Aorta (tissue), 5 donors: Measurements from ENCODE around the gene GMDS. TPM values are rescaled to one million over a fixed set of nuclear protein-coding genes. Genes with fewer than 3 reads are reported as not detected.
A peak's percentile ranks its signal among the peaks of the same experiment; 100 is the strongest.

Experiments
- ATAC-seq: fragments of 200-7000 bp; cut with Tn5 transposase; one replicate; pipeline ENCODE4 v1.9.1; 2022; ENCODE audit warnings: moderate library complexity; ENCODE audit not compliant: low FRiP score
- DNase-seq, 2 donors: peaks; one replicate each; pipeline ENCODE4 v3.0.0-alpha.2; 2020
- H3K27ac ChIP-seq, 2 donors: one replicate each; pipeline ENCODE4 v1.5.1; 2013; ENCODE audit warnings: low read length in 2 of 2, mild to moderate bottlenecking in 2 of 2, moderate library complexity in 2 of 2, control low read depth in 1 of 2, inconsistent platforms in 1 of 2, low read depth in 1 of 2
- H3K27me3 ChIP-seq, 2 donors: one replicate each; pipeline ENCODE4 v1.6.1; 2013; ENCODE audit warnings: control low read depth in 1 of 2, low read length in 1 of 2, mild to moderate bottlenecking in 1 of 2, moderate library complexity in 1 of 2; ENCODE audit not compliant: insufficient read depth in 2 of 2, control insufficient read depth in 1 of 2
- H3K36me3 ChIP-seq, 2 donors: one replicate each; pipeline ENCODE4 v1.6.1; 2013; ENCODE audit warnings: control low read depth in 1 of 2, low read length in 1 of 2, mild to moderate bottlenecking in 1 of 2; ENCODE audit not compliant: insufficient read depth in 2 of 2, control insufficient read depth in 1 of 2
- H3K4me1 ChIP-seq, 2 donors: one replicate each; pipeline ENCODE4 v1.6.1; 2013; ENCODE audit warnings: low read length in 2 of 2, control low read depth in 1 of 2, mild to moderate bottlenecking in 1 of 2, moderate library complexity in 1 of 2; ENCODE audit not compliant: insufficient read depth in 2 of 2, control insufficient read depth in 1 of 2
- H3K4me3 ChIP-seq, 2 donors: one replicate each; pipeline ENCODE4 v1.5.1; 2013; ENCODE audit warnings: low read length in 2 of 2, control low read depth in 1 of 2, mild to moderate bottlenecking in 1 of 2
- H3K9me3 ChIP-seq: one replicate; pipeline ENCODE4 v1.6.1; 2013; ENCODE audit warnings: mild to moderate bottlenecking, low read length; ENCODE audit not compliant: control insufficient read depth
- WGBS, 2 donors: extraction: QIAGEN DNeasy Blood & Tissue Kit; methylation state at CpG; one replicate each; pipeline ENCODE4 v1.1.7; 2013; 5-methylcytosine and 5-hydroxymethylcytosine counted together
- intact Hi-C, 2 donors: fragments of 100-400 bp; cut with DNase I; formaldehyde crosslinking; loops; one replicate each; pipeline versions ENCODE4 v1.14.2 to v1.15.0; 2022
- polyA plus RNA-seq, 2 donors: library from polyadenylated mRNA; stranded (reverse); fragments of 200-250 nt; gene quantifications; one replicate each; pipeline ENCODE4 v1.2.3, GENCODE V29; 2013
- total RNA-seq, 2 donors: library from RNA; stranded (reverse); fragmentation: NEBNext Ultra II Directional; extraction: Animal tissue kit (Norgen Biotek cat#: 25700); gene quantifications; one replicate each; pipeline ENCODE4 v1.2.1, GENCODE V29; 2021
- donor health status: healthy with polysubstance abuse.
- donor health status: Bipolar disorder and iron deficiency.
- donor health status: DM: no; HTN: no; CAD: no.
- donor health status: DM: no; HTN: no; CAD: no.
- donor health status: DM: yes; HTN: yes; CAD: no.

Gene GMDS
- total and polyA plus RNA-seq, 4 donors = 66.1 to 138 (median 84.9) TPM

GRCh38 chr6:1579096-1579495 is 666.3 kb downstream of the GMDS start:
- intact Hi-C loops = no loop called here
- ATAC-seq = no peak
- Histone ChIP-seq H3K27ac (no peak overlapping the region), H3K4me3 (no peak overlapping the region), H3K36me3 (no peaks in the 10 kb centered on the region), H3K27me3 (no peaks in the 10 kb centered on the region), H3K4me1 (no peaks in the 10 kb centered on the region), H3K9me3 (no peaks in the 10 kb centered on the region)
- 91 to 92% methylated on average over 5 of the region's 5 CpGs for WGBS, 2 donors
- no peak for DNase-seq

GRCh38 chr6:1577896-1578745 is 667.3 kb downstream of the GMDS start:
- H3K36me3 ChIP-seq = no peaks in the 10 kb centered on the region
- no peaks in the 10 kb centered on the region for H3K4me1 ChIP-seq
- H3K27me3 ChIP-seq = no peaks in the 10 kb centered on the region
- no peak for DNase-seq
- H3K9me3 ChIP-seq = no peaks in the 10 kb centered on the region
- H3K27ac ChIP-seq = no peak overlapping the region
- ATAC-seq = no peak
- H3K4me3 ChIP-seq = no peak overlapping the region
- intact Hi-C loops = no loop called here
- 78 to 85% methylated on average over 19 of the region's 19 CpGs for WGBS, 2 donors

- Histone ChIP-seq H3K4me3 (no peak overlapping the region), H3K27ac (no peak overlapping the region), H3K36me3 (no peaks in the 10 kb centered on the region), H3K4me1 (no peaks in the 10 kb centered on the region), H3K27me3 (no peaks in the 10 kb centered on the region), H3K9me3 (no peaks in the 10 kb centered on the region)
- DNase-seq (no peak), ATAC-seq (no peak)
- intact Hi-C loops = no loop called here
- 96 to 98% methylated on average over 11 of the region's 11 CpGs for WGBS, 2 donors
Observed at GRCh38 chr6:1577146-1577680, 668.2 kb downstream of the GMDS start.

- Histone ChIP-seq H3K36me3 (no peaks in the 10 kb centered on the region), H3K4me3 (no peak overlapping the region), H3K27me3 (no peaks in the 10 kb centered on the region), H3K4me1 (no peaks in the 10 kb centered on the region), H3K9me3 (no peaks in the 10 kb centered on the region), H3K27ac (no peak overlapping the region)
- 96 to 97% methylated on average over 11 of the region's 11 CpGs for WGBS, 2 donors
- intact Hi-C loops = no loop called here
- DNase-seq = no peak
- ATAC-seq = no peak
Observed at GRCh38 chr6:1576711-1577110, 668.7 kb downstream of the GMDS start.

GRCh38 chr6:1576166-1576565 is 669.2 kb downstream of the GMDS start:
- DNase-seq (no peak), ATAC-seq (no peak)
- Histone ChIP-seq H3K4me3 (no peak overlapping the region), H3K4me1 (no peaks in the 10 kb centered on the region), H3K27me3 (no peaks in the 10 kb centered on the region), H3K36me3 (no peaks in the 10 kb centered on the region), H3K9me3 (no peaks in the 10 kb centered on the region), H3K27ac (no peak overlapping the region)
- WGBS, 2 donors = 81 to 83% methylated on average over 9 of the region's 9 CpGs
- intact Hi-C loops = no loop called here

GRCh38 chr6:1575210-1576041 is 670.0 kb downstream of the GMDS start:
- no peak overlapping the region for H3K4me3 ChIP-seq
- intact Hi-C loops = no loop called here
- no peaks in the 10 kb centered on the region for H3K27me3 ChIP-seq
- peak; percentile 53 for ATAC-seq
- no peaks in the 10 kb centered on the region for H3K36me3 ChIP-seq
- WGBS, 2 donors = 5 to 9% methylated on average over 16 of the region's 16 CpGs
- peak overlapping the region; percentile 64 to 69 for H3K27ac ChIP-seq
- DNase-seq = peak in 1 of 2 donors; percentile 85
- H3K4me1 ChIP-seq = no peaks in the 10 kb centered on the region
- H3K9me3 ChIP-seq = no peaks in the 10 kb centered on the region

GRCh38 chr6:1574890-1575209 is 670.6 kb downstream of the GMDS start:
- H3K4me3 ChIP-seq = no peak overlapping the region
- 54 to 68% methylated on average over 6 of the region's 6 CpGs for WGBS, 2 donors
- no peaks in the 10 kb centered on the region for H3K9me3 ChIP-seq
- DNase-seq = no peak
- no peaks in the 10 kb centered on the region for H3K36me3 ChIP-seq
- no peaks in the 10 kb centered on the region for H3K27me3 ChIP-seq
- H3K27ac ChIP-seq = peak overlapping the region; percentile 64 to 69
- intact Hi-C loops = no loop called here
- ATAC-seq = no peak
- H3K4me1 ChIP-seq = no peaks in the 10 kb centered on the region

- H3K9me3 ChIP-seq = no peaks in the 10 kb centered on the region
- ATAC-seq (peak; percentile 56), DNase-seq (peak in 1 of 2 donors; percentile 85)
- H3K27me3 ChIP-seq = no peaks in the 10 kb centered on the region
- H3K27ac ChIP-seq = peak overlapping the region; percentile 39 to 64
- no peaks in the 10 kb centered on the region for H3K36me3 ChIP-seq
- no peaks in the 10 kb centered on the region for H3K4me1 ChIP-seq
- no peak overlapping the region for H3K4me3 ChIP-seq
- WGBS, 2 donors = 20 to 26% methylated on average over 13 of the region's 13 CpGs
- intact Hi-C loops = no loop called here
Observed at GRCh38 chr6:1574083-1574761, 671.2 kb downstream of the GMDS start.
